GM06990 (cell line): ENCODE results near the gene CDC14A.
"Not testable (repeated sequence)": the region's sequence is repeated elsewhere in the genome, so short reads cannot be mapped to it uniquely, and the experiment has no call there.

ENCODE experiments used
- DNase-seq: peaks from one replicate; pipeline ENCODE4 v3.0.0-alpha.2; 2011; ENCODE audit not compliant: insufficient read length; ENCODE audit errors: extremely low read depth
- H3K27me3 ChIP-seq: replicated peaks from 2 replicates; pipeline ENCODE4 v1.6.0; 2011; ENCODE audit warnings: low read length; ENCODE audit not compliant: control insufficient read depth, insufficient read depth
- H3K36me3 ChIP-seq: 2 replicates; pipeline ENCODE4 v1.5.1; 2011; ENCODE audit warnings: low read length; ENCODE audit not compliant: control insufficient read depth, insufficient read depth
- H3K4me3 ChIP-seq: replicated peaks from 2 replicates; pipeline ENCODE4 v1.5.1; 2011; ENCODE audit warnings: low read depth, mild to moderate bottlenecking, control low read depth, low read length
- CTCF ChIP-seq: IDR thresholded peaks from 2 replicates; pipeline ENCODE4 v1.5.1; 2011; ENCODE audit warnings: low read length, control low read depth, mild to moderate bottlenecking, inconsistent platforms; ENCODE audit not compliant: insufficient read depth, poor library complexity, severe bottlenecking

CDC14A gene

GRCh38 chr1:100325415-100326324 lies 26.6 kb upstream of the CDC14A start:
- H3K4me3 ChIP-seq = no peak overlapping the region
- no peak for TF ChIP-seq CTCF

GRCh38 chr1:100326325-100326670 lies 26.0 kb upstream of the CDC14A start:
- H3K27me3 ChIP-seq, DNase-seq, H3K36me3 ChIP-seq, H3K4me3 ChIP-seq: not testable (repeated sequence)

More at GRCh38 chr1:100325415-100326324, 26.6 kb upstream of the CDC14A start:
- H3K27me3 ChIP-seq = no peaks in the 10 kb centered on the region
- no peak for DNase-seq
- no peaks in the 10 kb centered on the region for H3K36me3 ChIP-seq

GRCh38 chr1:100328133-100328532 lies 24.2 kb upstream of the CDC14A start:
- no peak overlapping the region for H3K4me3 ChIP-seq
- no peak for TF ChIP-seq CTCF
- DNase-seq = no peak
- H3K27me3 ChIP-seq = no peaks in the 10 kb centered on the region
- no peaks in the 10 kb centered on the region for H3K36me3 ChIP-seq

- DNase-seq, H3K4me3 ChIP-seq, H3K27me3 ChIP-seq, H3K36me3 ChIP-seq: not testable (repeated sequence)
Measured at GRCh38 chr1:100331146-100331545, 21.2 kb upstream of the CDC14A start.

GRCh38 chr1:100332331-100332730 lies 20.0 kb upstream of the CDC14A start:
- no peak for TF ChIP-seq CTCF
- DNase-seq = no peak
- no peak overlapping the region for H3K4me3 ChIP-seq
- H3K36me3 ChIP-seq = no peaks in the 10 kb centered on the region
- no peaks in the 10 kb centered on the region for H3K27me3 ChIP-seq

GRCh38 chr1:100335436-100335835 lies 16.9 kb upstream of the CDC14A start:
- TF ChIP-seq CTCF = no peak
- no peaks in the 10 kb centered on the region for H3K36me3 ChIP-seq
- H3K4me3 ChIP-seq = no peak overlapping the region
- DNase-seq = no peak
- no peaks in the 10 kb centered on the region for H3K27me3 ChIP-seq

- H3K36me3 ChIP-seq, H3K27me3 ChIP-seq, H3K4me3 ChIP-seq, DNase-seq: not testable (repeated sequence)
Measured at GRCh38 chr1:100337878-100338277, 14.4 kb upstream of the CDC14A start.

GRCh38 chr1:100339735-100340134 lies 12.6 kb upstream of the CDC14A start:
- H3K27me3 ChIP-seq, DNase-seq, H3K36me3 ChIP-seq, H3K4me3 ChIP-seq: not testable (repeated sequence)
